ENCODE results near the gene COL5A3. TPM values are rescaled to one million over a fixed set of nuclear protein-coding genes. Genes with fewer than 3 reads are reported as not detected.
"Not testable (repeated sequence)": the region's sequence is repeated elsewhere in the genome, so short reads cannot be mapped to it uniquely, and the experiment has no call there.

Gene COL5A3
- total RNA-seq, 1 donor from 2014 or later, result 43.3 TPM

DNA sequence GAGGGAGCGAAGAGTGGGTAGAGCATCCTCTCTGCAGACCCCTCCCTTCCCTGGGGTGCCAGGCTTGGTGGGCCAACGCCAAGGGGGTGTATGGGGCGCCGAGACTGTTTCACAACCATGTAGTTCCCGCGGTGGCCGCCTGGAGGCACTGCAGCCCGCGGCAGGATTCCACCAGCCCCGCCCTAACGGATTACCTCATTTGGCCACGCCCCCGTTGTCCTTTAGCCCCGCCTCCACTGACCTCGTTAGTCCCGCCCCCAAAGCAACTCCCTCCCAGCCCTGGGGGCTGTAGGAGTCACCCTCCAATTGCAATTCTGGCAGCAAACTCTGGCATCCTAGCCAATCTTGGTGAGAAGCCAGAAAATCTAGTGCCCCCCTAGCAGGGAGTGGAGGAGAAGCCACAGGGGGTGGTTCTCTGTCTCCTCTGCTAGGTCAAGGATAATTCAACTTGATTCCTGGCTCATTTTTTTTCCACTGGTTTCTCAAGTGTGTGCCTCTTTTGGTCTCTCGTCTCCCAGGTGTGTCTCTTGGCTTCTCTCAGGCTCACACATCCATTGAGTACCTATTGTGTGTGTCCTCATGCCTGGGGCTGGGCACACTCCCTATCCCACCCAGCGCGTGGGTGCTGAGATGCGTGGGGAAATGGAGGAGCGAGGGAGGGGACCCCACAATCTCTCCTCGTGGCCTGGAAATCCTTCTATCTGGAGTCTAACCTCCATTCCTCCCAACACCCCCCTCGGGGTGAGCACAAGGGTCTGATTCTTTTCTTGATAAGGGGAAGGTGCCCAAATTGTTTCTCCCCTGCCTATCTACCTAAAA is 76.0 kb downstream of the COL5A3 start:
- peaks cover 11 to 15% (median 12%) of the 10 kb centered on the region in 3 donors for H3K4me1 ChIP-seq (ENCODE audit: control insufficient read depth in 3 of 3, insufficient read depth in 3 of 3, low read length in 3 of 3)
- H3K9me3 ChIP-seq (ENCODE audit: control insufficient read depth in 3 of 3, low read length in 3 of 3), result no peaks in the 10 kb centered on the region
- no peak overlapping the region for H3K27ac ChIP-seq (ENCODE audit: low read depth, low read length)
- no peak overlapping the region for H3K4me3 ChIP-seq (ENCODE audit: low read length in 3 of 3)
- H3K27me3 ChIP-seq (ENCODE audit: control insufficient read depth in 3 of 3, insufficient read depth in 3 of 3, low read length in 3 of 3), result peaks cover 30 to 33% (median 32%) of the 10 kb centered on the region in 3 donors
- H3K36me3 ChIP-seq (ENCODE audit: control insufficient read depth in 3 of 3, insufficient read depth in 3 of 3, low read length in 3 of 3), result no peaks in the 10 kb centered on the region
- no peak overlapping the region for H3K9ac ChIP-seq (ENCODE audit: low read depth in 1 of 3, low read length in 3 of 3)

DNA sequence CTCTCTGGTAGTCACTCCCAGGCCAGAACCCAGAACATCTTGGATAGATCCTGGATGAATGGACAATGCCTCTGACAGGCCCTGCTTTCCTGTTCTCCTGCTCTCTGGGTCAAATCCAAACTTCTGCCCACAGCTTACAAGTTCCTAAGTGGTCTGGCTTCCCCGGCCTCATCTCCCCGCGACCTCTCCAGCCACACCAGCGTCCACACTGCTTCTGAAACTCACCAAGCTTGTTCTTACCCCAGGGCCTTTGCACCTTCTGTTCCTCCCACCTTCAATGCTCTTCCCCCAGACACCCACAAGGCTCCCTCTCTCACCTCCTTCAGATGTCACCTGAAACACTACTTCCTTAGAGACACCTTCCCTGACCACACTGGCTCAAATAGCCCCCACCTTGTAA is 77.5 kb downstream of the COL5A3 start:
- Histone ChIP-seq H3K4me3 (ENCODE audit: low read length in 3 of 3) (no peak overlapping the region), H3K36me3 (ENCODE audit: control insufficient read depth in 3 of 3, insufficient read depth in 3 of 3, low read length in 3 of 3) (no peaks in the 10 kb centered on the region), H3K27me3 (ENCODE audit: control insufficient read depth in 3 of 3, insufficient read depth in 3 of 3, low read length in 3 of 3) (peaks cover 30 to 33% (median 30%) of the 10 kb centered on the region in 3 donors), H3K9me3 (ENCODE audit: control insufficient read depth in 3 of 3, low read length in 3 of 3) (no peaks in the 10 kb centered on the region), H3K27ac (ENCODE audit: low read depth, low read length) (no peak overlapping the region), H3K4me1 (ENCODE audit: control insufficient read depth in 3 of 3, insufficient read depth in 3 of 3, low read length in 3 of 3) (peaks cover 11 to 15% (median 12%) of the 10 kb centered on the region in 3 donors), H3K9ac (ENCODE audit: low read depth in 1 of 3, low read length in 3 of 3) (no peak overlapping the region)

GRCh38 chr19:9931629-9932028 is 78.7 kb downstream of the COL5A3 start:
- no peaks in the 10 kb centered on the region for H3K36me3 ChIP-seq (ENCODE audit: control insufficient read depth in 3 of 3, insufficient read depth in 3 of 3, low read length in 3 of 3)
- peaks cover 10 to 13% (median 11%) of the 10 kb centered on the region in 3 donors for H3K4me1 ChIP-seq (ENCODE audit: control insufficient read depth in 3 of 3, insufficient read depth in 3 of 3, low read length in 3 of 3)
- H3K9ac ChIP-seq (ENCODE audit: low read depth in 1 of 3, low read length in 3 of 3), result no peak overlapping the region
- H3K27me3 ChIP-seq (ENCODE audit: control insufficient read depth in 3 of 3, insufficient read depth in 3 of 3, low read length in 3 of 3), result peaks cover 23 to 29% (median 26%) of the 10 kb centered on the region in 3 donors
- no peaks in the 10 kb centered on the region for H3K9me3 ChIP-seq (ENCODE audit: control insufficient read depth in 3 of 3, low read length in 3 of 3)
- H3K4me3 ChIP-seq (ENCODE audit: low read length in 3 of 3), result no peak overlapping the region
- no peak overlapping the region for H3K27ac ChIP-seq (ENCODE audit: low read depth, low read length)

GRCh38 chr19:9923440-9923839 is 86.9 kb downstream of the COL5A3 start:
- H3K36me3 ChIP-seq (ENCODE audit: control insufficient read depth in 3 of 3, insufficient read depth in 3 of 3, low read length in 3 of 3), result no peaks in the 10 kb centered on the region
- H3K9me3 ChIP-seq (ENCODE audit: control insufficient read depth in 3 of 3, low read length in 3 of 3), result no peaks in the 10 kb centered on the region
- no peak overlapping the region for H3K4me3 ChIP-seq (ENCODE audit: low read length in 3 of 3)
- H3K27ac ChIP-seq (ENCODE audit: low read depth, low read length), result no peak overlapping the region
- no peaks in the 10 kb centered on the region for H3K4me1 ChIP-seq (ENCODE audit: control insufficient read depth in 3 of 3, insufficient read depth in 3 of 3, low read length in 3 of 3)
- no peak overlapping the region for H3K9ac ChIP-seq (ENCODE audit: low read depth in 1 of 3, low read length in 3 of 3)
- H3K27me3 ChIP-seq (ENCODE audit: control insufficient read depth in 3 of 3, insufficient read depth in 3 of 3, low read length in 3 of 3), result peaks cover 0 to 2% (median 0%) of the 10 kb centered on the region in 3 donors

DNA sequence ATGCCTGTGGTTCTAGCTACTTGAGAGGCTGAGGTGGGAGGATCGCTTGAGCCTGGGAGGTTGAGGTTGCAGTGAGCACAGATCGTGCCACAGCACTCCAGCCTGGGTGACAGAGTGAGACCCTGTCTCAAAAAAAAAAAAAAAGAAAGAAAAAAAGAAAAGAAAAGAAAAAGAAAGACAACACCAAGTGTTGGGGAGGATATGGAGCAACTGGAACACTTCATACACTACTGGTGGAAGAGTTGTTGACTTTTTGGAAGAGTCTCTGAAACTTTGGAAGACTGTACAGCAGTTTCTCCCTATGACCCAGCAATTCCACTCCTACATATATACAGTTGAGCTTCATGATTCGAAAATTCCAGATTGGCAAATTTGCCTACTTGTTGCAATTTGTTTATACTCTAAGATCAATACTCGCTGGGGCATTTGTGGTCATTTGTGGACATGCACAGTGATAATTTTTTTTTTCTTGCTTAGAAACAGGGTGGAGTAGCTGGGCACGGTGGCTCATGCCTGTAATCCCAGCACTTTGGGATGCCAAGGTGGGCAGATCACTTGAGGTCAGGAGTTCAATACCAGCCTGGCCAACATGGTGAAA is 87.4 kb downstream of the COL5A3 start:
- H3K9me3 ChIP-seq (ENCODE audit: control insufficient read depth in 3 of 3, low read length in 3 of 3); H3K4me1 ChIP-seq (ENCODE audit: control insufficient read depth in 3 of 3, insufficient read depth in 3 of 3, low read length in 3 of 3); H3K27me3 ChIP-seq (ENCODE audit: control insufficient read depth in 3 of 3, insufficient read depth in 3 of 3, low read length in 3 of 3); H3K36me3 ChIP-seq (ENCODE audit: control insufficient read depth in 3 of 3, insufficient read depth in 3 of 3, low read length in 3 of 3); H3K4me3 ChIP-seq (ENCODE audit: low read length in 3 of 3); H3K9ac ChIP-seq (ENCODE audit: low read depth in 1 of 3, low read length in 3 of 3); H3K27ac ChIP-seq (ENCODE audit: low read depth, low read length): not testable (repeated sequence)

GRCh38 chr19:9917321-9917720 is 93.0 kb downstream of the COL5A3 start:
- Histone ChIP-seq H3K36me3 (ENCODE audit: control insufficient read depth in 3 of 3, insufficient read depth in 3 of 3, low read length in 3 of 3) (no peaks in the 10 kb centered on the region), H3K9ac (ENCODE audit: low read depth in 1 of 3, low read length in 3 of 3) (no peak overlapping the region), H3K4me1 (ENCODE audit: control insufficient read depth in 3 of 3, insufficient read depth in 3 of 3, low read length in 3 of 3) (peaks cover 4 to 7% (median 4%) of the 10 kb centered on the region in 3 donors), H3K4me3 (ENCODE audit: low read length in 3 of 3) (no peak overlapping the region), H3K9me3 (ENCODE audit: control insufficient read depth in 3 of 3, low read length in 3 of 3) (no peaks in the 10 kb centered on the region), H3K27ac (ENCODE audit: low read depth, low read length) (no peak overlapping the region), H3K27me3 (ENCODE audit: control insufficient read depth in 3 of 3, insufficient read depth in 3 of 3, low read length in 3 of 3) (peaks cover 16 to 21% (median 17%) of the 10 kb centered on the region in 3 donors)

GRCh38 chr19:9916719-9917118 is 93.6 kb downstream of the COL5A3 start:
- H3K27me3 ChIP-seq (ENCODE audit: control insufficient read depth in 3 of 3, insufficient read depth in 3 of 3, low read length in 3 of 3), result peaks cover 22 to 27% (median 23%) of the 10 kb centered on the region in 3 donors
- no peaks in the 10 kb centered on the region for H3K36me3 ChIP-seq (ENCODE audit: control insufficient read depth in 3 of 3, insufficient read depth in 3 of 3, low read length in 3 of 3)
- H3K9ac ChIP-seq (ENCODE audit: low read depth in 1 of 3, low read length in 3 of 3), result no peak overlapping the region
- no peak overlapping the region for H3K4me3 ChIP-seq (ENCODE audit: low read length in 3 of 3)
- no peak overlapping the region for H3K27ac ChIP-seq (ENCODE audit: low read depth, low read length)
- peaks cover 4 to 7% (median 4%) of the 10 kb centered on the region in 3 donors for H3K4me1 ChIP-seq (ENCODE audit: control insufficient read depth in 3 of 3, insufficient read depth in 3 of 3, low read length in 3 of 3)
- no peaks in the 10 kb centered on the region for H3K9me3 ChIP-seq (ENCODE audit: control insufficient read depth in 3 of 3, low read length in 3 of 3)

GRCh38 chr19:9914315-9915207 is 95.7 kb downstream of the COL5A3 start:
- H3K4me1 ChIP-seq (ENCODE audit: control insufficient read depth in 3 of 3, insufficient read depth in 3 of 3, low read length in 3 of 3), result peaks cover 4 to 7% (median 4%) of the 10 kb centered on the region in 3 donors
- H3K36me3 ChIP-seq (ENCODE audit: control insufficient read depth in 3 of 3, insufficient read depth in 3 of 3, low read length in 3 of 3), result no peaks in the 10 kb centered on the region
- no peaks in the 10 kb centered on the region for H3K9me3 ChIP-seq (ENCODE audit: control insufficient read depth in 3 of 3, low read length in 3 of 3)
- H3K4me3 ChIP-seq (ENCODE audit: low read length in 3 of 3), result peak overlapping the region; percentile 49 to 63 (median 60)
- H3K9ac ChIP-seq (ENCODE audit: low read depth in 1 of 3, low read length in 3 of 3), result no peak overlapping the region
- H3K27ac ChIP-seq (ENCODE audit: low read depth, low read length), result no peak overlapping the region
- H3K27me3 ChIP-seq (ENCODE audit: control insufficient read depth in 3 of 3, insufficient read depth in 3 of 3, low read length in 3 of 3), result peaks cover 27 to 33% (median 31%) of the 10 kb centered on the region in 3 donors

GRCh38 chr19:9914001-9914314 is 96.3 kb downstream of the COL5A3 start:
- Histone ChIP-seq H3K27ac (ENCODE audit: low read depth, low read length) (no peak overlapping the region), H3K4me3 (ENCODE audit: low read length in 3 of 3) (peak overlapping the region; percentile 49 to 63 (median 60)), H3K36me3 (ENCODE audit: control insufficient read depth in 3 of 3, insufficient read depth in 3 of 3, low read length in 3 of 3) (no peaks in the 10 kb centered on the region), H3K27me3 (ENCODE audit: control insufficient read depth in 3 of 3, insufficient read depth in 3 of 3, low read length in 3 of 3) (peaks cover 27 to 33% (median 31%) of the 10 kb centered on the region in 3 donors), H3K9ac (ENCODE audit: low read depth in 1 of 3, low read length in 3 of 3) (no peak overlapping the region), H3K4me1 (ENCODE audit: control insufficient read depth in 3 of 3, insufficient read depth in 3 of 3, low read length in 3 of 3) (peaks cover 4 to 7% (median 4%) of the 10 kb centered on the region in 3 donors), H3K9me3 (ENCODE audit: control insufficient read depth in 3 of 3, low read length in 3 of 3) (no peaks in the 10 kb centered on the region)

Measured in skeletal muscle tissue (tissue), 4 donors.